Neural cell (in vitro differentiated cells): ENCODE measurements around the gene UBASH3A.

ENCODE experiments used
- EP300 ChIP-seq: fragments of 450-650 bp; conservative IDR thresholded peaks from 2 replicates; pipeline ENCODE4 v1.6.1; 2014; ENCODE audit warnings: antibody characterized with exemption, mild to moderate bottlenecking, moderate library complexity; ENCODE audit not compliant: poor library complexity, severe bottlenecking
- EZH2 ChIP-seq: fragments of 200-600, 300-800 bp; shearing (Covaris generic), sonication (generic); IDR thresholded peaks from 2 replicates; pipeline ENCODE4 v1.6.1; 2014; ENCODE audit warnings: antibody characterized with exemption, low read length, borderline replicate concordance, mild to moderate bottlenecking; ENCODE audit not compliant: insufficient read depth, poor library complexity, severe bottlenecking
- MXI1 ChIP-seq: fragments of 450-650 bp; conservative IDR thresholded peaks from 2 replicates; pipeline ENCODE4 v1.6.1; 2014; ENCODE audit warnings: antibody characterized with exemption, mild to moderate bottlenecking; ENCODE audit not compliant: poor library complexity, severe bottlenecking
- POLR2AphosphoS5 ChIP-seq: IDR thresholded peaks from 2 replicates; pipeline ENCODE4 v1.6.1; 2012
- RAD21 ChIP-seq: fragments of 450-650 bp; conservative IDR thresholded peaks from 2 replicates; pipeline ENCODE4 v1.6.1; 2014; ENCODE audit warnings: antibody characterized with exemption, mild to moderate bottlenecking, moderate library complexity
- SMC3 ChIP-seq: fragments of 450-650 bp; conservative IDR thresholded peaks from 2 replicates; pipeline ENCODE4 v1.6.1; 2014; ENCODE audit warnings: antibody characterized with exemption, mild to moderate bottlenecking, moderate library complexity; ENCODE audit not compliant: poor library complexity
- TAF1 ChIP-seq: IDR thresholded peaks from 2 replicates; pipeline ENCODE4 v1.6.1; 2012; ENCODE audit warnings: low read depth
- TF ChIP-seq, protein P1 (sequence below): fragments of 450-650 bp; IDR thresholded peaks from 2 replicates; pipeline ENCODE4 v1.5.1; 2014; ENCODE audit warnings: antibody characterized with exemption, mild to moderate bottlenecking, moderate library complexity; ENCODE audit not compliant: poor library complexity, severe bottlenecking
- TF ChIP-seq, protein P2 (sequence below): IDR thresholded peaks from 2 replicates; pipeline ENCODE4 v1.6.1; 2012; ENCODE audit warnings: borderline replicate concordance

- TF ChIP-seq TAF1 (no peak), RAD21 (no peak), EP300 (no peak), EZH2 (no peak), POLR2AphosphoS5 (no peak), MXI1 (no peak), SMC3 (no peak)
- TF ChIP-seq, protein P1, sequence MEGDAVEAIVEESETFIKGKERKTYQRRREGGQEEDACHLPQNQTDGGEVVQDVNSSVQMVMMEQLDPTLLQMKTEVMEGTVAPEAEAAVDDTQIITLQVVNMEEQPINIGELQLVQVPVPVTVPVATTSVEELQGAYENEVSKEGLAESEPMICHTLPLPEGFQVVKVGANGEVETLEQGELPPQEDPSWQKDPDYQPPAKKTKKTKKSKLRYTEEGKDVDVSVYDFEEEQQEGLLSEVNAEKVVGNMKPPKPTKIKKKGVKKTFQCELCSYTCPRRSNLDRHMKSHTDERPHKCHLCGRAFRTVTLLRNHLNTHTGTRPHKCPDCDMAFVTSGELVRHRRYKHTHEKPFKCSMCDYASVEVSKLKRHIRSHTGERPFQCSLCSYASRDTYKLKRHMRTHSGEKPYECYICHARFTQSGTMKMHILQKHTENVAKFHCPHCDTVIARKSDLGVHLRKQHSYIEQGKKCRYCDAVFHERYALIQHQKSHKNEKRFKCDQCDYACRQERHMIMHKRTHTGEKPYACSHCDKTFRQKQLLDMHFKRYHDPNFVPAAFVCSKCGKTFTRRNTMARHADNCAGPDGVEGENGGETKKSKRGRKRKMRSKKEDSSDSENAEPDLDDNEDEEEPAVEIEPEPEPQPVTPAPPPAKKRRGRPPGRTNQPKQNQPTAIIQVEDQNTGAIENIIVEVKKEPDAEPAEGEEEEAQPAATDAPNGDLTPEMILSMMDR = no peak
- TF ChIP-seq, protein P2, sequence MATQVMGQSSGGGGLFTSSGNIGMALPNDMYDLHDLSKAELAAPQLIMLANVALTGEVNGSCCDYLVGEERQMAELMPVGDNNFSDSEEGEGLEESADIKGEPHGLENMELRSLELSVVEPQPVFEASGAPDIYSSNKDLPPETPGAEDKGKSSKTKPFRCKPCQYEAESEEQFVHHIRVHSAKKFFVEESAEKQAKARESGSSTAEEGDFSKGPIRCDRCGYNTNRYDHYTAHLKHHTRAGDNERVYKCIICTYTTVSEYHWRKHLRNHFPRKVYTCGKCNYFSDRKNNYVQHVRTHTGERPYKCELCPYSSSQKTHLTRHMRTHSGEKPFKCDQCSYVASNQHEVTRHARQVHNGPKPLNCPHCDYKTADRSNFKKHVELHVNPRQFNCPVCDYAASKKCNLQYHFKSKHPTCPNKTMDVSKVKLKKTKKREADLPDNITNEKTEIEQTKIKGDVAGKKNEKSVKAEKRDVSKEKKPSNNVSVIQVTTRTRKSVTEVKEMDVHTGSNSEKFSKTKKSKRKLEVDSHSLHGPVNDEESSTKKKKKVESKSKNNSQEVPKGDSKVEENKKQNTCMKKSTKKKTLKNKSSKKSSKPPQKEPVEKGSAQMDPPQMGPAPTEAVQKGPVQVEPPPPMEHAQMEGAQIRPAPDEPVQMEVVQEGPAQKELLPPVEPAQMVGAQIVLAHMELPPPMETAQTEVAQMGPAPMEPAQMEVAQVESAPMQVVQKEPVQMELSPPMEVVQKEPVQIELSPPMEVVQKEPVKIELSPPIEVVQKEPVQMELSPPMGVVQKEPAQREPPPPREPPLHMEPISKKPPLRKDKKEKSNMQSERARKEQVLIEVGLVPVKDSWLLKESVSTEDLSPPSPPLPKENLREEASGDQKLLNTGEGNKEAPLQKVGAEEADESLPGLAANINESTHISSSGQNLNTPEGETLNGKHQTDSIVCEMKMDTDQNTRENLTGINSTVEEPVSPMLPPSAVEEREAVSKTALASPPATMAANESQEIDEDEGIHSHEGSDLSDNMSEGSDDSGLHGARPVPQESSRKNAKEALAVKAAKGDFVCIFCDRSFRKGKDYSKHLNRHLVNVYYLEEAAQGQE = no peak
Measured at GRCh38 chr21:42391297-42391696, 12.4 kb upstream of the UBASH3A start.
